CD14-positive monocyte (primary cell): Measurements from ENCODE around the gene TTF2. TPM values are rescaled to one million over a fixed set of nuclear protein-coding genes. Genes with fewer than 3 reads are reported as not detected.

ENCODE experiments used
- DNase-seq, 3 donors: peaks; one replicate each; pipeline ENCODE4 v3.0.0-alpha.2; 2011 to 2022
- H2AFZ ChIP-seq: 2 replicates; pipeline ENCODE4 v1.6.0; 2012; ENCODE audit warnings: mild to moderate bottlenecking, low read depth, low read length, inconsistent platforms; ENCODE audit not compliant: insufficient read depth, poor library complexity, severe bottlenecking
- H3K27ac ChIP-seq, 2 donors: 1 replicate in 1 of 2; 2 replicates in 1 of 2; pipeline ENCODE4 v1.5.1; 2012 to 2013; ENCODE audit warnings: low read length in 2 of 2, control low read depth in 1 of 2, inconsistent platforms in 1 of 2, low read depth in 1 of 2, mild to moderate bottlenecking in 1 of 2
- H3K27me3 ChIP-seq, 2 donors: one replicate each; pipeline versions ENCODE4 v1.6.0 to v1.6.1; 2011 to 2013; ENCODE audit warnings: low read length in 2 of 2; ENCODE audit not compliant: control insufficient read depth in 2 of 2, insufficient read depth in 2 of 2
- H3K36me3 ChIP-seq, 2 donors: replicated peaks in 1 of 2; 1 replicate in 1 of 2; 2 replicates in 1 of 2; pipeline versions ENCODE4 v1.5.1 to v1.6.1; 2012 to 2013; ENCODE audit warnings: low read length in 2 of 2, control low read depth in 1 of 2, inconsistent platforms in 1 of 2, mild to moderate bottlenecking in 1 of 2; ENCODE audit not compliant: insufficient read depth in 2 of 2, control insufficient read depth in 1 of 2
- H3K4me1 ChIP-seq, 2 donors: 1 replicate in 1 of 2; 2 replicates in 1 of 2; pipeline versions ENCODE4 v1.5.1 to v1.6.1; 2012 to 2013; ENCODE audit warnings: low read length in 2 of 2, control low read depth in 1 of 2, inconsistent platforms in 1 of 2, mild to moderate bottlenecking in 1 of 2, moderate library complexity in 1 of 2; ENCODE audit not compliant: insufficient read depth in 2 of 2, control insufficient read depth in 1 of 2
- H3K4me2 ChIP-seq: replicated peaks from 2 replicates; pipeline ENCODE3; 2012; ENCODE audit warnings: low read length, moderate library complexity, mild to moderate bottlenecking; ENCODE audit not compliant: poor library complexity, severe bottlenecking; ENCODE audit errors: extremely low read depth
- H3K4me3 ChIP-seq, 3 experiments: fragments of 200-600 bp in 1 of 3; sonication (generic) in 1 of 3; replicated peaks in 1 of 3; 1 replicate in 2 of 3; 2 replicates in 1 of 3; pipeline ENCODE4 v1.5.1; 2011 to 2013; ENCODE audit warnings: low read length in 3 of 3, mild to moderate bottlenecking in 3 of 3, control low read depth in 2 of 3, low read depth in 2 of 3, inconsistent platforms in 1 of 3, moderate library complexity in 1 of 3
- H3K79me2 ChIP-seq: 2 replicates; pipeline ENCODE4 v1.6.0; 2012; ENCODE audit warnings: mild to moderate bottlenecking, control low read depth, inconsistent platforms, low read length, moderate library complexity; ENCODE audit not compliant: insufficient read depth
- H3K9ac ChIP-seq: 2 replicates; pipeline ENCODE4 v1.6.0; 2017; ENCODE audit warnings: low read length, mild to moderate bottlenecking; ENCODE audit not compliant: insufficient read depth, poor library complexity, severe bottlenecking
- H3K9me3 ChIP-seq, 2 donors: replicated peaks in 1 of 2; 1 replicate in 1 of 2; 2 replicates in 1 of 2; pipeline versions ENCODE4 v1.5.1 to v1.6.1; 2012 to 2013; ENCODE audit warnings: low read length in 2 of 2, control low read depth in 1 of 2; ENCODE audit not compliant: control insufficient read depth in 1 of 2, insufficient read depth in 1 of 2
- H4K20me1 ChIP-seq: 2 replicates; pipeline ENCODE4 v1.6.0; 2012; ENCODE audit warnings: mild to moderate bottlenecking, low read length, control low read depth, moderate library complexity; ENCODE audit not compliant: insufficient read depth
- H3K27ac Mint-ChIP-seq, 7 donors: one replicate each; pipeline ENCODE4 v1.8.0; 2020; ENCODE audit warnings: mild to moderate bottlenecking in 7 of 7, mixed read lengths in 7 of 7, moderate library complexity in 6 of 7, inconsistent platforms in 2 of 7
- H3K27me3 Mint-ChIP-seq, 3 donors: one replicate each; pipeline ENCODE4 v1.8.0; 2021 to 2022; ENCODE audit warnings: low read depth in 3 of 3, mild to moderate bottlenecking in 3 of 3, mixed read lengths in 3 of 3, moderate library complexity in 3 of 3, inconsistent platforms in 1 of 3
- H3K36me3 Mint-ChIP-seq, 2 donors: one replicate each; pipeline ENCODE4 v1.8.0; 2020; ENCODE audit warnings: mixed read lengths in 2 of 2, inconsistent platforms in 1 of 2, mild to moderate bottlenecking in 1 of 2
- H3K4me1 Mint-ChIP-seq: one replicate; pipeline ENCODE4 v1.8.0; 2020; ENCODE audit warnings: mild to moderate bottlenecking, mixed read lengths
- H3K4me3 Mint-ChIP-seq, 2 donors: one replicate each; pipeline ENCODE4 v1.8.0; 2020; ENCODE audit warnings: mild to moderate bottlenecking in 2 of 2, mixed read lengths in 2 of 2, moderate library complexity in 1 of 2
- H3K9me3 Mint-ChIP-seq, 7 donors: one replicate each; pipeline ENCODE4 v1.8.0; 2020 to 2022; ENCODE audit warnings: mixed read lengths in 7 of 7, mild to moderate bottlenecking in 6 of 7, moderate library complexity in 6 of 7, inconsistent platforms in 2 of 7
- WGBS: methylation state at CpG from one replicate; pipeline ENCODE4 v1.1.5; 2013; ENCODE audit warnings: missing lambda C conversion rate; ENCODE audit not compliant: insufficient coverage; 5-methylcytosine and 5-hydroxymethylcytosine counted together
- intact Hi-C, 2 donors: fragments of 100-400 bp; cut with micrococcal nuclease; formaldehyde crosslinking; loops; one replicate each; pipeline versions ENCODE4 v1.15.0 to v1.15.1; 2023
- polyA plus RNA-seq, 3 donors: library from polyadenylated mRNA; depleted of rRNA in 1 of 3; unstranded in 2 of 3; stranded (reverse) in 1 of 3; fragments of 300-500 nt in 2 of 3; fragments of >200 nt in 1 of 3; fragmentation: Illumina TruSeq in 2 of 3; gene quantifications; 1 replicate in 2 of 3; 2 replicates in 1 of 3; pipeline ENCODE4 v1.2.3, GENCODE V29; 2012 to 2021
- TF ChIP-seq, protein P1 (sequence below): fragments of 200-600 bp; IDR thresholded peaks from one replicate; pipeline ENCODE4 v1.8.0; 2022; ENCODE audit warnings: antibody characterized with exemption, mild to moderate bottlenecking

Gene TTF2
- polyA plus RNA-seq, 3 donors = 5.6 to 12.9 (median 8.0) TPM

DNA sequence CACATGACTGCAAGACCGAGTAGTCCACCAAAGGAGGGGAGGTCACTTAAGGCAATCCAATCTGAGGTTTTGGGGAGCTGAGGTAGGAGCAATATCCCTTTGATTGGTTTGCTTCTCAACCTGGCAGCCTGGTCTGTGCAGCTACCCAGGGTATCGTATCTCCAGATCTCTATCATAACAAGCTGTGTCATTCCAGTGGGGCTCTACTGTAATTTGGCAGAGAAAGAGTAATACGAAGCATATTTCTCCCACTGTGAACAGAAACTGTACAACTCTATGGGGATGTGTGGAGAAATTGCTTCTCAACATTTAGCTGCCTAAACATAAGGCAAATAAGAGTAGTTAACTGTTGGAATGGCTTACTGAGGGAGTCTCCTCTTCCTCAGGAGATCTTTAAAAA is 38.0 kb upstream of the TTF2 start:
- Histone ChIP-seq H3K4me1 (no peaks in the 10 kb centered on the region), H3K4me2 (no peak overlapping the region), H3K27ac (no peak overlapping the region), H3K27me3 (no peaks in the 10 kb centered on the region), H3K36me3 (peaks cover 14 to 81% of the 10 kb centered on the region in 2 donors), H4K20me1 (no peaks in the 10 kb centered on the region), H3K4me3 (no peak overlapping the region), H2AFZ (no peak overlapping the region), H3K79me2 (no peaks in the 10 kb centered on the region), H3K9ac (no peak overlapping the region), H3K9me3 (no peaks in the 10 kb centered on the region)
- no CpG with 5 or more reads among the region's 3 CpGs for WGBS
- DNase-seq = no peak
- H3K27ac Mint-ChIP-seq = no peak overlapping the region
- TF ChIP-seq, protein P1, sequence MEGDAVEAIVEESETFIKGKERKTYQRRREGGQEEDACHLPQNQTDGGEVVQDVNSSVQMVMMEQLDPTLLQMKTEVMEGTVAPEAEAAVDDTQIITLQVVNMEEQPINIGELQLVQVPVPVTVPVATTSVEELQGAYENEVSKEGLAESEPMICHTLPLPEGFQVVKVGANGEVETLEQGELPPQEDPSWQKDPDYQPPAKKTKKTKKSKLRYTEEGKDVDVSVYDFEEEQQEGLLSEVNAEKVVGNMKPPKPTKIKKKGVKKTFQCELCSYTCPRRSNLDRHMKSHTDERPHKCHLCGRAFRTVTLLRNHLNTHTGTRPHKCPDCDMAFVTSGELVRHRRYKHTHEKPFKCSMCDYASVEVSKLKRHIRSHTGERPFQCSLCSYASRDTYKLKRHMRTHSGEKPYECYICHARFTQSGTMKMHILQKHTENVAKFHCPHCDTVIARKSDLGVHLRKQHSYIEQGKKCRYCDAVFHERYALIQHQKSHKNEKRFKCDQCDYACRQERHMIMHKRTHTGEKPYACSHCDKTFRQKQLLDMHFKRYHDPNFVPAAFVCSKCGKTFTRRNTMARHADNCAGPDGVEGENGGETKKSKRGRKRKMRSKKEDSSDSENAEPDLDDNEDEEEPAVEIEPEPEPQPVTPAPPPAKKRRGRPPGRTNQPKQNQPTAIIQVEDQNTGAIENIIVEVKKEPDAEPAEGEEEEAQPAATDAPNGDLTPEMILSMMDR = no peak
- H3K36me3 Mint-ChIP-seq = peaks cover 86 to 87% of the 10 kb centered on the region in 2 donors
- H3K4me1 Mint-ChIP-seq = no peaks in the 10 kb centered on the region
- intact Hi-C loops = no loop called here
- H3K9me3 Mint-ChIP-seq = no peaks in the 10 kb centered on the region
- H3K4me3 Mint-ChIP-seq = no peak overlapping the region
- no peaks in the 10 kb centered on the region for H3K27me3 Mint-ChIP-seq

DNA sequence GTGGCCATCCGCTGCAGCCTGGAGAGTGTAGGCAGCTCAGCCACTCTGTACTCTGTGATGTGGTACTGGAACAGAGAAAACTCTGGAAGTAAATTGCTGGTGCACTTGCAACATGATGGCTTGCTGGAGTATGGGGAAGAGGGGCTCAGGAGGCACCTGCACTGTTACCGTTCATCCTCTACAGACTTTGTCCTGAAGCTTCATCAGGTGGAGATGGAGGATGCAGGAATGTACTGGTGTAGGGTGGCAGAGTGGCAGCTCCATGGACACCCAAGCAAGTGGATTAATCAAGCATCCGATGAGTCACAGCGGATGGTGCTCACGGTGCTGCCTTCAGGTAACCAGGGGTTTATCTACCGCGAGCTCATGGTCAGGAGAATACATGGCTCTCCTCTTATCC is 34.6 kb upstream of the TTF2 start:
- TF ChIP-seq, protein P1 = no peak
- no peak overlapping the region for H3K27ac ChIP-seq
- H3K9me3 Mint-ChIP-seq = peaks cover 0 to 2% (median 0%) of the 10 kb centered on the region in 7 donors
- H3K27ac Mint-ChIP-seq = no peak overlapping the region
- H3K4me1 ChIP-seq = no peaks in the 10 kb centered on the region
- no peak overlapping the region for H2AFZ ChIP-seq
- no peaks in the 10 kb centered on the region for H4K20me1 ChIP-seq
- DNase-seq = no peak
- H3K9me3 ChIP-seq = no peaks in the 10 kb centered on the region
- no peak overlapping the region for H3K4me3 Mint-ChIP-seq
- H3K4me1 Mint-ChIP-seq = no peaks in the 10 kb centered on the region
- H3K27me3 ChIP-seq = no peaks in the 10 kb centered on the region
- 97% methylated on average over 6 of the region's 7 CpGs for WGBS
- peaks cover 6 to 60% of the 10 kb centered on the region in 2 donors for H3K36me3 ChIP-seq
- H3K4me3 ChIP-seq = no peak overlapping the region
- no peaks in the 10 kb centered on the region for H3K27me3 Mint-ChIP-seq
- peaks cover 57 to 58% of the 10 kb centered on the region in 2 donors for H3K36me3 Mint-ChIP-seq
- H3K79me2 ChIP-seq = no peaks in the 10 kb centered on the region
- intact Hi-C loops = no loop called here
- H3K9ac ChIP-seq = no peak overlapping the region
- no peak overlapping the region for H3K4me2 ChIP-seq
